ENCODE results near the gene MINAR1.

MINAR1 gene

DNA sequence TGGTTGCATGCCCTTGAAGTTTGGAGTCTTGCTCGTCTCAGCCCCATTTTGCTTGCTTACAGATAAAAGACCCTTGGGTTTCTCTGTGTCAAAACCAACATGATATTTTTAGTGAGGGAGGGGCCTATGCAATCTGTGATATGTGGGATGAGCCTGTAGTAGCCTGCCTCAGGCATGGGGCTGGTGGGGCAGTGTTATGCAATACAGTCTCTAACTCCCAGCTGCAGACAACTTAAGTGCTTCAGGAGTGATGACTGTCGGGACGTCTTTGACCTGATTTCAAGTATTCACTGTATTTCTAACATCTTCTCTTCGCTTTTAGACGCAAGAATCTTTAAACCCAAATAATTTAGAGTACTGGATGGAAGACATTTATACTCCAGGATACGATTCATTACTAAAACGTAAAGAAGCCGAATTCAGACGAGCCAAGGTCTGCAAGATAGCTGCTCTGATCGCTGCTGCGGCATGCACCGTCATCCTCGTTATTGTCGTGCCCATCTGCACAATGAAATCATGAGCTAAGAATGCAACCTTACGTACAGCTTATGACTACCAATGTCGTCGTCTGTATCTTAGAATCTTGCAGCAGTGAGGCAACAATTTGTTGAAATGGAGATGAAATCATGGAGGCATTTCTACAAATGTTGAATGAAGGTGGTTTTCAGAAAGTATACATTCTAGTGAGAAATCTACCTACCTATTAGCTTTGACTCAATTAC lies 35.9 kb downstream of the MINAR1 start:
- no peak for DNase-seq

DNA sequence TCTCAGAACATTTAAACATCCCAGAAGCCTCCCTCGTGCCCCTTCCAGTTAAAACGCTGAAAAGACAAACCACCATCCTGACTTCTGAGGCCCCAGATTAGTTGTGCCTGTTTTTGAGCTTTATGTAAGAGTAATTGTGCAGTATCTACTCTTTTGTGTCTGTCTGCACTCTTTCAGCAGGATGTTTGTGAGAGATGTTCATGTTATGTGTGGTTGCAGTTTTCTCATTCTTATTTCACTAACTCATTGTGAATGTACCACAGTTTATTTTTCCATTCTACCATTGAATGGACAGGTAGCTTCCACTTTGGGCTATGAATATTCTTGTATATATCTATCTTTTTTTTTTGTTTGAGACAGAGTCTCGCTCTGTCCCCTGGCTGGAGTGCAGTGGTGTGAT lies 40.3 kb downstream of the MINAR1 start:
- no peak for DNase-seq

DNA sequence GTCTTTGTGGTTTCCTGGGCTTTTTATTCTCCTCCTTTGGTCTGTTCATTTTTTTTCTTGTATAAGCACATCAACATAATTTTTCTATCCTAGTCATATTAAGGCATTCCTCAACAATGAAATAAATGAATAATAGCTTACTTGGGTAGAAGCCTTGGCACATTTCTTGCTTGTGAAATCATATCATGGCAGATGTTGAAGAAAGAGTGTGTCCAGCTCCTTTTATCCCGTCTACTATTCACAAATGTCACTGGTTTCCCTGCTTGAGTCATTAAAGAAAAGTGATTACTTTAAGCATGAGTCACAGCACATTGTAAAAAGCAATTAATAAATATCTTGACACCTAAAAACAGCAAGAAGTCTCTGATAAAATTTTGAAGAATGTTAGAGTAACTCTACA lies 42.1 kb downstream of the MINAR1 start:
- no peak for DNase-seq

- DNase-seq, result no peak
These were observed 43.2 kb downstream of the MINAR1 start for GRCh38 chr15:79475306-79475705.

GRCh38 chr15:79478108-79478507 lies 46.0 kb downstream of the MINAR1 start:
- DNase-seq, result no peak

DNA sequence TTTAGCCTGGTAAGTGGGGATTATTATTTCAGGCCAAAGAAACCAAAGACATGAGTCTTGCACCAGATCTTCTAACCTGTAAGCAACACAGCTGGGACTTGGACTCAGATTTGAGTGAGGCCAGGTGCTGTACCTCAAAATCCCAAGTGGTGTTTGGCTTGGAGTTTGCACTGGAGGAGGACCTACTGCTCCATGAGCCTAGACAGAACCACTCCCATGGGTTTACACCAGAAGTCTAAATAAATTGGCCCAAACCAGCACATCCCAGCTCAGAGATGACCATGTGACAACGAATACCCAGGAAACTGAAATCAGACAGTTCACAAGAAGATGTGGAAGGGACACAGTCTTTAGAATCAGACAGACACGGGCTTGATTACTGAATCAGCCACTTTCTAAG lies 47.5 kb downstream of the MINAR1 start:
- DNase-seq, result no peak

DNA sequence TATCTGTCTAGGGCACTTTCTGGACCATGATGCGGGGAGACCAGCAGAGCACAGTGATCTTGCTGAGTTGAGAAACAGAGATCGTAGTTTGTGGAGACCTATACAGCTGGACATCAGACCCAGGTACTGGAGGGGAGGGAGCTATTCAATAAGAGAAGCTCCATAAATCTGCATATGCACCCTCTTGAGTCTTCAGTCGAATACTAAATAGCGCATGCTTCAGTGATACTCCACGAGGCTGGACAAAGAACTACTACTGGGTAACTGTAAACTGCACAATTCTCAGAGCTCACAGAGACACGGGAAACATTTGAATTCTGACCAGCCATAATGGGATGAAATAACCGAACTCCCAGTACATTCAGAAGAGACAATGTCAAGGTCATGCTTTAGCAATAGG lies 49.7 kb downstream of the MINAR1 start:
- no peak for DNase-seq

Data from NCI-H2227 treated with DMSO at 0.1 percent for 48 hours (cell line).